ENCODE results near the gene H6PD. TPM values are rescaled to one million over a fixed set of nuclear protein-coding genes. Genes with fewer than 3 reads are reported as not detected.
A peak's percentile ranks its signal among the peaks of the same experiment; 100 is the strongest.

Gene H6PD
- total and polyA plus RNA-seq, 4 donors, result 28.9 to 134 (median 56.8) TPM

DNA sequence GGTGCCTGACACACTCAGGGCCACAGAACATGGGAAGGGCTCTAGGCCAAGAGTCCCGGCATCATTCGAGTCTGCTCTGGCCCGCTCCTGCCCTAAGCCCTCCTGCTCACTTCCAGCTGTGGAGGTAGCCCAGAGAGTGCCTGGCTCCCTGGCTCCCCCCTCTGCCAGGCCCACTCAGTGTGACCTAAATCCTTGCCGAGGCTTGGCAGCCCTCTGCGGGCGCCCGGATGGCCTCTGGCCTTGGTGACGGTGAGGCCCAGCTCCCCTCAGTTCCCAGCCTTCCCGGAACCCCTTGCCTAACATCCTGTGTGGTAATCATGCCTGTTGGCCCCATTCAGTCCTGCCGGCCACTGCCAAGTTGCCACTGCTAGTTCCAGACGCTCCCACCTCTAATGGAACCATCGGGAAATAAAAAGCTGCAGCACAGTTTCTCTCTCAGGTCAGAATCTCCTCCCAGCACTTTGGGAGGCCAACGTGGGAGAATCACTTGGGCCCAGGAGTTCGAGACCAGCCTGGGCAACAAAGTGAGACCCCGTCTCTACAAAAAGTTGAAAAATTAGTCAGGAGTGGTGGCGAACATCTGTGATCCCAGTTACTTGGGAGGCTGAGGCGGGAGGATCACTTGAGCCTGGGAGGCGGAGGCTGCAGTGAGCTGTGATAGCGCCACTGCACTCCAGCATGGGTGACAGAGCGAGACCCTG, 1.2 kb upstream of the H6PD start (continued):
- TF ChIP-seq REST (IDR thresholded peaks at IDR 0.05) (peak; percentile 91), NR2F2 (IDR thresholded peaks at IDR 0.05) (peak; percentile 91), RXRA (IDR thresholded peaks at IDR 0.05) (peak; percentile 91 to 96), SP1 (IDR thresholded peaks at IDR 0.05) (peak; percentile 96), EGR1 (IDR thresholded peaks at IDR 0.05; ENCODE audit: low read depth in 2 of 2) (peak in 1 of 2 donors; percentile 71), MAX (IDR thresholded peaks at IDR 0.05) (peak; percentile 96), RAD21 (IDR thresholded peaks at IDR 0.05) (peak in 1 of 2 donors; percentile 71), TAF1 (conservative IDR thresholded peaks at IDR 0.05) (peak; percentile 92)

- WGBS, result 8% methylated on average over 3 of the region's 3 CpGs
- no peaks in the 10 kb centered on the region for H3K9me3 ChIP-seq (ENCODE audit: control insufficient read depth in 4 of 4, low read length in 3 of 4)
- H3K36me3 ChIP-seq (ENCODE audit: control insufficient read depth in 4 of 4, insufficient read depth in 3 of 4, low read depth in 1 of 4, low read length in 3 of 4), result no peaks in the 10 kb centered on the region
- peak overlapping the region in 2 of 3 donors; percentile 69 to 93 for H3K4me3 ChIP-seq (ENCODE audit: low read depth in 1 of 3, low read length in 3 of 3)
- H3K27ac ChIP-seq (ENCODE audit: low read depth in 1 of 2, low read length in 2 of 2), result peak overlapping the region; percentile 96 to 97
- peaks cover 10 to 44% (median 27%) of the 10 kb centered on the region in 4 donors for H3K4me1 ChIP-seq (ENCODE audit: control insufficient read depth in 4 of 4, insufficient read depth in 4 of 4, low read length in 3 of 4)
- H3K9ac ChIP-seq (ENCODE audit: low read depth in 1 of 2, low read length in 2 of 2), result peak overlapping the region in 1 of 2 donors; percentile 56
- no peak for TF ChIP-seq RXRA (IDR thresholded peaks at IDR 0.05)
- no peak for TF ChIP-seq FOXA2 (IDR thresholded peaks at IDR 0.05)
- TF ChIP-seq GABPA (IDR thresholded peaks at IDR 0.05 in 1 of 2, conservative IDR thresholded peaks at IDR 0.05 in 1 of 2), result no peak
- TF ChIP-seq REST (IDR thresholded peaks at IDR 0.05), result no peak
- no peak for TF ChIP-seq RAD21 (IDR thresholded peaks at IDR 0.05)
- no peak for TF ChIP-seq FOXA1 (IDR thresholded peaks at IDR 0.05)
- TF ChIP-seq, protein P1, sequence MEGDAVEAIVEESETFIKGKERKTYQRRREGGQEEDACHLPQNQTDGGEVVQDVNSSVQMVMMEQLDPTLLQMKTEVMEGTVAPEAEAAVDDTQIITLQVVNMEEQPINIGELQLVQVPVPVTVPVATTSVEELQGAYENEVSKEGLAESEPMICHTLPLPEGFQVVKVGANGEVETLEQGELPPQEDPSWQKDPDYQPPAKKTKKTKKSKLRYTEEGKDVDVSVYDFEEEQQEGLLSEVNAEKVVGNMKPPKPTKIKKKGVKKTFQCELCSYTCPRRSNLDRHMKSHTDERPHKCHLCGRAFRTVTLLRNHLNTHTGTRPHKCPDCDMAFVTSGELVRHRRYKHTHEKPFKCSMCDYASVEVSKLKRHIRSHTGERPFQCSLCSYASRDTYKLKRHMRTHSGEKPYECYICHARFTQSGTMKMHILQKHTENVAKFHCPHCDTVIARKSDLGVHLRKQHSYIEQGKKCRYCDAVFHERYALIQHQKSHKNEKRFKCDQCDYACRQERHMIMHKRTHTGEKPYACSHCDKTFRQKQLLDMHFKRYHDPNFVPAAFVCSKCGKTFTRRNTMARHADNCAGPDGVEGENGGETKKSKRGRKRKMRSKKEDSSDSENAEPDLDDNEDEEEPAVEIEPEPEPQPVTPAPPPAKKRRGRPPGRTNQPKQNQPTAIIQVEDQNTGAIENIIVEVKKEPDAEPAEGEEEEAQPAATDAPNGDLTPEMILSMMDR (IDR thresholded peaks at IDR 0.05; ENCODE audit: low read depth, low read length, missing input control), result no peak
- no peak for TF ChIP-seq EGR1 (IDR thresholded peaks at IDR 0.05; ENCODE audit: low read depth in 2 of 2)
- TF ChIP-seq NR2F2 (IDR thresholded peaks at IDR 0.05), result no peak
- no peak for TF ChIP-seq TAF1 (conservative IDR thresholded peaks at IDR 0.05)
- TF ChIP-seq HNF4A (conservative IDR thresholded peaks at IDR 0.05), result no peak
- TF ChIP-seq JUND (IDR thresholded peaks at IDR 0.05), result no peak
- no peak for TF ChIP-seq HNF4G (IDR thresholded peaks at IDR 0.05)
- TF ChIP-seq, protein P2, sequence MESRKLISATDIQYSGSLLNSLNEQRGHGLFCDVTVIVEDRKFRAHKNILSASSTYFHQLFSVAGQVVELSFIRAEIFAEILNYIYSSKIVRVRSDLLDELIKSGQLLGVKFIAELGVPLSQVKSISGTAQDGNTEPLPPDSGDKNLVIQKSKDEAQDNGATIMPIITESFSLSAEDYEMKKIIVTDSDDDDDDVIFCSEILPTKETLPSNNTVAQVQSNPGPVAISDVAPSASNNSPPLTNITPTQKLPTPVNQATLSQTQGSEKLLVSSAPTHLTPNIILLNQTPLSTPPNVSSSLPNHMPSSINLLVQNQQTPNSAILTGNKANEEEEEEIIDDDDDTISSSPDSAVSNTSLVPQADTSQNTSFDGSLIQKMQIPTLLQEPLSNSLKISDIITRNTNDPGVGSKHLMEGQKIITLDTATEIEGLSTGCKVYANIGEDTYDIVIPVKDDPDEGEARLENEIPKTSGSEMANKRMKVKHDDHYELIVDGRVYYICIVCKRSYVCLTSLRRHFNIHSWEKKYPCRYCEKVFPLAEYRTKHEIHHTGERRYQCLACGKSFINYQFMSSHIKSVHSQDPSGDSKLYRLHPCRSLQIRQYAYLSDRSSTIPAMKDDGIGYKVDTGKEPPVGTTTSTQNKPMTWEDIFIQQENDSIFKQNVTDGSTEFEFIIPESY (IDR thresholded peaks at IDR 0.05), result no peak
- no peak for TF ChIP-seq SP1 (IDR thresholded peaks at IDR 0.05)
- no peak for TF ChIP-seq ATF3 (IDR thresholded peaks at IDR 0.05)
- TF ChIP-seq YY1 (IDR thresholded peaks at IDR 0.05), result no peak
- TF ChIP-seq MAX (IDR thresholded peaks at IDR 0.05), result no peak
- no peaks in the 10 kb centered on the region for H3K27me3 ChIP-seq (ENCODE audit: control insufficient read depth in 4 of 4, insufficient read depth in 4 of 4, low read length in 3 of 4)
- no peak for DNase-seq (ENCODE audit: low spot score)
Observed at GRCh38 chr1:9233942-9234222, 692 bp upstream of the H6PD start.

All from liver (tissue), 9 donors.